HPDE6-E6E7 (cell line): Measurements from ENCODE around the gene NOSIP.
"Not testable (repeated sequence)": the region's sequence is repeated elsewhere in the genome, so short reads cannot be mapped to it uniquely, and the experiment has no call there.

ENCODE experiments used
- DNase-seq: peaks from one replicate; pipeline ENCODE4 v3.0.0; 2011; ENCODE audit warnings: missing footprints; ENCODE audit errors: extremely low spot score

The NOSIP gene

GRCh38 chr19:49580264-49581006, at the start of gene NOSIP:
Gene NOSIP (minus strand): TSS chr19:49580556. CDS start chr19:49560691, 19,865 bp downstream.
- DNase-seq, result no peak

- no peak for DNase-seq
Measured at GRCh38 chr19:49629659-49630058, 49.3 kb upstream of the NOSIP start.

- DNase-seq, result no peak
Measured at GRCh38 chr19:49626226-49626625, 45.9 kb upstream of the NOSIP start.

GRCh38 chr19:49624967-49625910, 44.9 kb upstream of the NOSIP start:
- no peak for DNase-seq

- not testable (repeated sequence) for DNase-seq
Measured at GRCh38 chr19:49617860-49618259, 37.5 kb upstream of the NOSIP start.

GRCh38 chr19:49616945-49617344, 36.6 kb upstream of the NOSIP start:
- DNase-seq, result no peak

- no peak for DNase-seq
Measured at GRCh38 chr19:49616532-49616931, 36.2 kb upstream of the NOSIP start.

GRCh38 chr19:49615861-49616260, 35.5 kb upstream of the NOSIP start:
- no peak for DNase-seq

- DNase-seq, result peak; percentile 38
Measured at GRCh38 chr19:49614096-49614833, 33.9 kb upstream of the NOSIP start.

- peak; percentile 45 for DNase-seq
Measured at GRCh38 chr19:49613374-49613773, 33.0 kb upstream of the NOSIP start.

- no peak for DNase-seq
Measured at GRCh38 chr19:49609499-49610092, 29.2 kb upstream of the NOSIP start.

GRCh38 chr19:49605605-49606004, 25.2 kb upstream of the NOSIP start:
- DNase-seq, result no peak

GRCh38 chr19:49602806-49603205, 22.4 kb upstream of the NOSIP start:
- no peak for DNase-seq

GRCh38 chr19:49601482-49602038, 21.2 kb upstream of the NOSIP start:
- DNase-seq, result no peak

- no peak for DNase-seq
Measured at GRCh38 chr19:49599378-49600295, 19.3 kb upstream of the NOSIP start.

- DNase-seq, result no peak
Measured at GRCh38 chr19:49597703-49597974, 17.3 kb upstream of the NOSIP start.

- DNase-seq, result no peak
Measured at GRCh38 chr19:49596954-49597702, 16.8 kb upstream of the NOSIP start.

- no peak for DNase-seq
Measured at GRCh38 chr19:49596407-49596806, 16.1 kb upstream of the NOSIP start.

- DNase-seq, result no peak
Measured at GRCh38 chr19:49595819-49596404, 15.6 kb upstream of the NOSIP start.
